Fibroblast of gingiva (primary cell): Measurements from ENCODE around the gene BIK.
"Not testable (repeated sequence)": the region's sequence is repeated elsewhere in the genome, so short reads cannot be mapped to it uniquely, and the experiment has no call there.

Experiments used
- DNase-seq: peaks from one replicate; pipeline ENCODE4 v3.0.0-alpha.2; 2011; ENCODE audit warnings: low read depth

The BIK gene

DNA sequence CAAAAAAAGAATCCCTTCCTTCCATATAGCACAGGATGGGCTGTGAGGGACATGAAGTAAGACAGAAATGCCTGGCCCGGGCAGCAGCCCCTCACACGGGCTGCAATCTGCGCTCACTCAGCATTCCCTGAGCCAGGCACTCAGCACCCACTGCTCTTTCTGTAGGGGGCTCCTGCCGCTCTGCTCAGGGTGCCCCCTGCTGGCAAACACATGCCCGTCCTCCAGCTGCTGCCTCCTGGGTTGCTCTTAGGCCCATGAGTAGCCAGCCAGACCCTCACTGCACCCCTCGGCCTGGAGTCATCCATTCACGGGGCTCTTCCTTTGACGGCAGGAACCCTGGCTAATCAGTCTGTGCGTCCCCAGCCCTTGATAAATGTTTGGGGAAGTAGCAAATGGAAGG is 25.7 kb downstream of the BIK start:
- DNase-seq = no peak

DNA sequence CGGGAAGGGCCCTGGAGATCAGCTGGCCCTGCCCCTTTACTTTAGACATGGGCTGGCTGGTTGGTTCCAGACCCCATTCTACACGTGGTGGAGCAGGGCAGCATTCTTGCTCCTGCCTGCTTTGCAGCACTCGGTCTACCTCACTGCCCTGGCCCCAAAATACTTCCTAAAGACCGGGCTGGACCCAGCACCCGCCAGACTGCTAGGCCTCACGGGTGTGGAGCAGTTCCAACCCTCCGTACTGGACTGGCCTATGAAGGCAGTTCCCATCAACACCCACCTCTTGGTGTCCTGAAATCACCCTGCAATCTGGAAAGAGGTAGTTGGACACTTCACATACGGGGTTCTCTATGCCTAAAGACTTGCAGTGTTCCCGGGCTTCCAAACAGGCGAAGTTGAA is 26.3 kb downstream of the BIK start:
- no peak for DNase-seq

DNA sequence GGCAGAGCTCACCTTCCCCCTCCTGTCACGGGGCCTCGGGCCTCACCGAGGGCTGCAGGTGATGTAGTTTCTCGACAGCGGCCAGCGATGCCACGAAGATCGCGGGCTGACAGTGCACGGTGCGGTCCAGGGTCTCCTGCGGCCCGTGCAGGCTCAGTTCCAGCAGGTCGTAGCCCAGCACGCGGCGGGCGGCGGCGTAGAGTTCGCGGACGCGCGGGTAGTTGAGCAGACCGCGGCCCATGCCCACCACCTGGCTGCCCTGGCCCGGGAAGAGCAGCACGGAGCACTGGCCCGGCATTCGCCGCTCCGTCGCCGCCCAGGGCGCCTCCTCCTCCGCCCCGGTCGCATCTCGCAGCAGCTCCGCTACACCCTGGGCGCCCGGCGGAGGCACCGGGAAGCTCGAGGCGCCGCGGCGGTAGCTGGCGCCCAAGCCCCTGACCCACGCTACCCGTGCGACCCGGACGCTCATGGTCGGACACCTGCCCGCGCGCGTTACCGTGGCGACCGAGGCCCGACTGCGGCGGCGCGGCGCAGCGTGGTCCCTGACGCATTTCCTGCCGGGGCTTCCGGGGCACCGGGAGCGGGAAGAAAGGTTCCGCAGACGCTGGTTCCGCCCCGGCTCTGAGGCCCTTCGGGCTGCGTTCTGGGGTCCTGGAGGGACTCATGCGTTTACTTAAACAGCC is 32.5 kb downstream of the BIK start, which contains the start of gene MCAT:
Gene MCAT (minus strand): TSS at position 519 of the 683 bp plus-strand sequence. CDS start 50 bp downstream, at position 469.
- DNase-seq = peak; percentile 73

GRCh38 chr22:43144949-43145348 is 34.4 kb downstream of the BIK start:
- DNase-seq = no peak

DNA sequence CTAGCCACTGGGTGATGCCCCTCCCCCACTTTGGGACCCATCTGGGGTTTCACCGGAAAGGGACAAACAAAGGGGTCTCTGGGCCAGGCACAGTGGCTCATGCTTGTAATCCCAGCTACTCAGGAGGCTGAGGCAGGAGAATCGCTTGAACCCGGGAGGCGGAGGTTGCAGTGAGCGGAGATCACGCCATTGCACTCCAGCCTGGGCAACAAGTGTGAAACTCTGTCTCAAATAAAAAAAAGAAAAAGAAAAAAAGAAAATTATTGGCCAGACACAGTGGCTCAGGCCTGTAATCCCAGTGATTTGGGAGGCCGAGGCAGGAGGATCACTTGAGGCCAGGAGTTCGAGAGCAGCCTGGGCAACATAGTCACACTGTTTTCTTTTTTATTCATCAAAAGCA is 34.8 kb downstream of the BIK start:
- not testable (repeated sequence) for DNase-seq

- DNase-seq = not testable (repeated sequence)
Measured at GRCh38 chr22:43146332-43146731, 35.8 kb downstream of the BIK start.

GRCh38 chr22:43147821-43148220 is 37.3 kb downstream of the BIK start:
- DNase-seq = no peak

- no peak for DNase-seq
Measured at GRCh38 chr22:43148581-43148980, 38.0 kb downstream of the BIK start.

DNA sequence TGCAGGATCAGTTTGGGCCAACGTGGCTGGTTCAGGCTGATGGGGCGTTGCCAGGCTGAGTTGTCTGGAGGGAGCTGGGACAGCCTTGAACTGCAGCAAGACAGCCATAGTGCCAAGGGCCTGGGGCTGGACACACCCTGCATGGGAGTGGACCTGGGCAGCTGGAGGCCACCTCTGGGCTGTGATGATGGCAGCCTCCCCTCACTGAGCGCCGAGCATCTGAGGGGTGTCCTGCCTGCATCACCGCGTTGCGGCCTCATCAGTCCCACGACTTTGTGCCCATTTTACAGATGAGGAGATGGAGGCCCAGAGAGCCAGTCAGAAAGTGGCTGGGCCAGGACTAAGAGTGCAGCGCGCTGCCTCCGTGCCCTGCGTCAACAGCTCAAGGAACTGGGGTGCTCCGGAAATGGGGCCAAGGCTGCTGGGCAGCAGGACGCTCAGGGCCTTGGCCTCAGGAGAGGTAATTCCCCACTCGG is 40.2 kb downstream of the BIK start:
- no peak for DNase-seq

GRCh38 chr22:43151251-43152002 is 40.9 kb downstream of the BIK start, which contains the start of gene TSPO:
TSPO (plus strand) TSS chr22:43151559; CDS start chr22:43159239, 7,680 bp downstream.
- peak; percentile 64 for DNase-seq

DNA sequence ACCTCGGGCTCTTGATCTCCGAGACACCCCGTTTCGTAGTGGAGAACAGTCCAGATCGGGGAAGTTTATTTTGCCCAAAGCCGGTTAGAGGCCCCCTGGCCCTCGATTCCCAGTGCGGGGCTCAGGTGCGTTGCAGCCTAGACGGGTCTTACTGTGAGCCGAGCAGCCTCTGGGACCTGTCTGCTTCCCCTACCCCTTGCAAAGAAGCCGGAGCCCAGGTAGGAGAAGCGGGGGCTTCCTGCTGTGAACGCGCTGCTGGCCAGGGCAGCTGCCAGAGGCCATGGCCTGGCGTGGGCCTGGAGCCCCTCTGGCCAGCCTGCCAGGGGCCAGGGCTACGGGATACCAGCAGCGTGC is 41.4 kb downstream of the BIK start:
- no peak for DNase-seq

DNA sequence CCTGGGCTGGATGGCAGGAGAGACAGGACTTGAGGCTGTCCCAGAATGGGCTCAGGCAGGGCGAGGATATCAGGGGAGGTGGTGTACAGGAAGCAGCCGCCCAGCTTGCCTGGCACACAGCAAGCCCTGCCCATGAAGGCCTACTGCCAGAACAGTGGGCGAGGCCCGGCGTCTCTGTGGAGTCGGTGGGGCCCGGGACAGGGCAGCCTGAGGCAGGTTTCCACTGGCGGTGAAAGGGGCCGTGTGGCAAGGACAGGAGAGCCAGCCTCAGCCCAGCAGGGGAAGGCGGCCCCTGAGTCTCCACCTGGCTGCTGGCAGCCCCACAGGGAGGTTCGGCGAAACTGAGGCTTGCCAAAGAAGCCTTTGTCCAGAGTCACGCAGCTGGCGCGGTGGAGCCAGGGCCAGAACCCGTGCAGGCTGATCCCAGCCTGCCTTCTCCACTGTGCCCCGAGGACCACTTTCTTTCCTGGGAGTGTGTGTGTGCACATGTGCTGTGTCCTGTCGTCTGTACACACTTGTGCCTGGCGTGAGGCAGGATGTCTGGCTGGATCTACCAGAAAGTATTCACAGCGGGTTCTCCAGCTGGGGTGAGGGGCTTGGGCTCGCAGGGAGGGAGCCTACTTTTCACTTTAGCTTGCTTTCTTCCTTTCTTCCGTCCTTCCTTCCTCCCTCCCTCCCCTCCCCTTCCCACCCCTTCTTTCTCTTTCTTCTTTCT is 42.0 kb downstream of the BIK start:
- peak; percentile 77 for DNase-seq

DNA sequence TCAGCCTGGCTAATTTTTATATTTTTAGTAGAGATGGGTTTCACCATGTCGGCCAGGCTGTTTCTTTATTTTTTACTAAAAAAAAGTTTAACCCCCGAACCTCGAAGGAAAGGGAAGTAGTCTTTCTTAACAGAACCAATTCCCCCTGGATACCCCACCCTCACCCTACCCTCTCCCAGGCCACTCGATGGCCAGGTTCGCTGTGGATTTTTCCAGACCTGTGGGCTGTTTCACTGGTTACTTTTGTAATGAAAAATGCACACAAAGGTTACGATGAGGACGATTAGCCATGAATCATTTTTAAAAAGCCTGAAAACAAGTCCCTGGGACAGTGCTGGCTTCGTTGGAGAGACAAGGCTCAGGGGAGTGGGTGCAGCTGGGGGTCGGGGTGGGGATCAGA is 43.3 kb downstream of the BIK start:
- no peak for DNase-seq

- no peak for DNase-seq
Measured at GRCh38 chr22:43154887-43155536, 44.5 kb downstream of the BIK start.

- DNase-seq = no peak
Measured at GRCh38 chr22:43155789-43156188, 45.2 kb downstream of the BIK start.

GRCh38 chr22:43156413-43156812 is 45.9 kb downstream of the BIK start:
- DNase-seq = peak; percentile 36

DNA sequence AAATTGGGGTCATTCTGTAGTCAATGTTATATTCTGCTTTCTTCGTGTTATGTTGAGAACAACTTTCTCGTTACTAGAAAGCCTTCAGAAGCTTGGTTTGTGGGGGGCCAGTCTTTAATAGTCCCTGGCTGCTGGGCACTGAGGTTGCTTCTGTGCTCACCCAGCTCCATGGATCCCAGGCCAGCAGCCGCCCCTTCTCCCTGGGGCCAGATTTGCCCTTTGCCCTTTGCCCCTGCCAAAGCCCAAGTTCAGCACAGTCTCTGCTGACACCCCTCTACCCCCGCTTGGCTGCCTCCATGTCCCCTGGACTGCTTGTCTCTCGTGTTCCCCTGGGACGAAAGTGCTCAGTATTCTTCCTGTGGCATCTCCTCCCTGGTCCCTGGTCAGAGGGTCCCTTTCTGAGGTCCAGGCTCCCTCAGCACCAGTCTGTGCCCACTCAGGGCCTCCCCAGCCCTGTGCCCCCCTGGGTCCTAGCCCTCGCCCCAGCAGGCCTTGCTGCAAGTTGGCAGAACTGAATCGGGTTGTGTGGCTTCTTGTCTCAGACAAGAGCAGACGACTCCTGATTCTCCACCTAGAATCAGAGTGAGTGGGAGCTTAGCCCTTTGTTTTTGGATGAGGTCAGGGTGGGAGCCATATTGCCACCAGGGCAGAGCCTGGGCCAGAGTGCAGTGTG is 47.5 kb downstream of the BIK start:
- no peak for DNase-seq

DNA sequence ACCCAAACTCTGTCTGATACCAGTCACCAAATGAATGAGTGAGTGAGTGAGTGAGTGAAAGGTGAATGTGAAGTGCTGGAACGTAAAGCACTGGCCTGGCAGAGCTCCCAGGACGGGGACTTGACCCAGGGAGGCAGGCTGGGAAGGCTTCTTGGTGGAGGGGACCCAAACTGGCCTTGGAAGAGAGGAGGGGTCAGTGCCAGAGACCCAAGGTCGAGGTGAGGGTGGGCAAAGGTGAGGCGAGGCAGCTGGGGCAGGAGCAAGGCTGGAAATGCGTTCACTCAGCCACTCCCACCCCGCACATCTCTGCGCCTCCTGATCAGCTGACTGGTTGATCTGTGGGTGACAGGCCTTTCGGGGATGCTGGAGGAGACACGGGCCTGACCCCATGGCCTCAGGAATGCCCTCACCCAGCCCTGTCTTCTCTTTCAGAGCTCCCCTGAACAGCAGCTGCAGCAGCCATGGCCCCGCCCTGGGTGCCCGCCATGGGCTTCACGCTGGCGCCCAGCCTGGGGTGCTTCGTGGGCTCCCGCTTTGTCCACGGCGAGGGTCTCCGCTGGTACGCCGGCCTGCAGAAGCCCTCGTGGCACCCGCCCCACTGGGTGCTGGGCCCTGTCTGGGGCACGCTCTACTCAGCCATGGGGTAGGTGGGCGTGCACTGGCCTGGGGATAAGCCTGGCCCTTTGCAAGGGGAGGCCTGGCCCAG is 48.4 kb downstream of the BIK start:
- no peak for DNase-seq

DNA sequence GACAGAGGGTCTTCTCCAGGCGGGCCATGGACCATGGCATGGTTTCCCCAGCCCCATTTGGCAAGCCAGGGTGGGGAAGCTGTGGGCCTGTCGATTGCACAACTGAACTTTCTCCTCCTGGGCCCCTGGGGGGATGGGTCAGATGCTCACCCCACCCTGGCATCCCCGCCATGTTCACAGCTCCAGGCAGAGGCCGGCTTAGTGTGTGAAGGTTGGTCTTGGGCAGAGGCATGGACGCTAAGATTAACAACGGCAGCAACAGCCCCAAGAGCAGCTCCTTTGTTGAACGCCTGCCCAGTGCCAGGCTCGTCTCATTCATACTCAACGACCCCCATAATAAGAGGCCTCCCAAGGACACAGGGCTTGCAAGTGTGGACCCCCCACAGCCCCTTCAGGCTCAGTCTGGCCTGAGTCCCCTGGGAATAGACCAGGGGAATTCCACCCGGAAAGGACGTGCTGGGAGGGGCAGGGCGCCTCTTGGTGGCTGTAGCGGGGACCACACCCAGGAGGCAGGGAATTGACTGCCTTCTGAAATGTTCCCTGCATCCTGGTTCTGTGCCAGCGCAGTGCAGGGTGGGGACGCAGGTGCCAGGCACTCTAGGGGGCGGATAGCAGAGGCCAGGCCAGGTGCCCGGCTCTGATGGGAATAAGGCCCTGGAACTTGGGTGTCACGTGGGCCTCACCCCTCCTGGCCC is 49.1 kb downstream of the BIK start:
- DNase-seq = no peak

DNA sequence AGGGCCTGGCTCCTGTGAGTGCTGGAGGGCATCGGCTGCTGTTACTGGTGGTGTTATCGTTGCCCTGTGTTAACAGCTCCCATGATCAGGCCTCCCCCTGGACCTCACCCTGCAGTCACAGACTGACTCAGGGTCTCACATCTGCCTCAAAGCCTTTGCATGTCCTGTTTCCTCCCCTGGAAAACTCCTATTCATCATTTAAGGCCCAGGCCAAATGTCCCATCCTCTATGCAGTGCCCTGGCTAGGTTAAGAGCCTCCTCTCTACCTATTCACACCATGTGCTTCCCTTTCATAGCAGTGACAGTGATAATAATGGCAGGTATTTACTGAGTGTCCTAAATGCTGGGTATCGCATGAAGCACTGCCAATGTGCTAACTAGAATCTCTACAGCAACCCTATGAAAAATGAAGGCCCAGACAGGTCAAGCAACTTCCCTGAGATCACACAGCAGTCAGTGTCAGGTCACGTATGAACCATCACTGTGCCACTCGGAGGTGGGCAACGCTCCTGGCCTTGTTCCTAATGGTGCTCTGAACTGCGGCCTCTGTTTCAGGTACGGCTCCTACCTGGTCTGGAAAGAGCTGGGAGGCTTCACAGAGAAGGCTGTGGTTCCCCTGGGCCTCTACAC is 50.1 kb downstream of the BIK start:
- no peak for DNase-seq
